Spleen (tissue), 7 donors: Measurements from ENCODE around the gene GPR75.

Experiments
- CTCF ChIP-seq, 11 experiments: fragments of 200-600 bp in 7 of 11; fragments of 450-650 bp in 4 of 11; sonication (generic) in 4 of 11; IDR thresholded peaks in 8 of 11; conservative IDR thresholded peaks in 3 of 11; 1 replicate in 7 of 11; 2 replicates in 4 of 11; pipeline versions ENCODE4 v1.4.0 to v1.8.0; 2016 to 2021; ENCODE audit warnings: antibody characterized with exemption in 11 of 11, inconsistent platforms in 4 of 11, mild to moderate bottlenecking in 1 of 11
- POLR2AphosphoS5 ChIP-seq, 3 donors: sonication (generic); formaldehyde crosslinking; IDR thresholded peaks; one replicate each; pipeline ENCODE4 v1.5.1; 2017; ENCODE audit warnings: antibody characterized with exemption in 3 of 3
- donor health status: DM: no; HTN: no; CAD: no; lungs with moderate emphysema.
- donor health status: DM: no; HTN: no; CAD: no.
- donor health status: DM: no; HTN: no; CAD: no.

DNA sequence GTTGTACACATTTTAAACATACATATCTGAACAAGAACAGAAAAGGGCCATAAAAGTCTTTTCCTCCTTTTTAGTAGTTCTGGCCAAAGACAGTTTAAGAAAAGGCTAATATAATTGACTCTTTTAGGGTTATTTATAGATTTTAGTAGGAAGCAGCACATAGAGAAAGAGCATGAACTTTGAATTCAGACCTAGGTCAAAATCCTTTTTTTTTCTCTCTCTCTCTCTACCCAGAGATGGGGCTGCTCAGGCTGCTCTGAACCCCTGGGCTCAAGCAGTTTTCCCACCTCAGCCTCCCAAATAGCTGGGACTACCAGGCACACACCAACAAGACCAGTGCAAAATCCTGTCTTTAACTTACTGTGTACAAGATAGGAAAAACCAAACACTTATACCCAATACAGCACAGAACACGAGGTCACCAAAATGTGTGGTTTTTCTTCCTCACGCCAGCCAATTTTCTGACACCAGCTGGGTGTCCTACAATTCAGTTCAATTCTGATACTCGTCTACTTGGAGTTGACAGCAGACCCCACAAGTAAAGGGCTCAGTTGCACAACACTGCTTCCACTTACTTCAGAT is 40.8 kb downstream of the GPR75 start:
- TF ChIP-seq CTCF (IDR thresholded peaks at IDR 0.05 in 8 of 11, conservative IDR thresholded peaks at IDR 0.05 in 3 of 11) (no peak), POLR2AphosphoS5 (IDR thresholded peaks at IDR 0.05) (no peak)
